CD4-positive, alpha-beta T cell treated with Interleukin-4 for 1 hour (primary cell): ENCODE data around the gene HAUS3.

ENCODE experiments used
- DNase-seq, 2 donors: peaks; one replicate each; pipeline ENCODE4 v3.0.0-alpha.2; 2020 to 2022

Gene HAUS3, protein sequence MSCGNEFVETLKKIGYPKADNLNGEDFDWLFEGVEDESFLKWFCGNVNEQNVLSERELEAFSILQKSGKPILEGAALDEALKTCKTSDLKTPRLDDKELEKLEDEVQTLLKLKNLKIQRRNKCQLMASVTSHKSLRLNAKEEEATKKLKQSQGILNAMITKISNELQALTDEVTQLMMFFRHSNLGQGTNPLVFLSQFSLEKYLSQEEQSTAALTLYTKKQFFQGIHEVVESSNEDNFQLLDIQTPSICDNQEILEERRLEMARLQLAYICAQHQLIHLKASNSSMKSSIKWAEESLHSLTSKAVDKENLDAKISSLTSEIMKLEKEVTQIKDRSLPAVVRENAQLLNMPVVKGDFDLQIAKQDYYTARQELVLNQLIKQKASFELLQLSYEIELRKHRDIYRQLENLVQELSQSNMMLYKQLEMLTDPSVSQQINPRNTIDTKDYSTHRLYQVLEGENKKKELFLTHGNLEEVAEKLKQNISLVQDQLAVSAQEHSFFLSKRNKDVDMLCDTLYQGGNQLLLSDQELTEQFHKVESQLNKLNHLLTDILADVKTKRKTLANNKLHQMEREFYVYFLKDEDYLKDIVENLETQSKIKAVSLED

DNA sequence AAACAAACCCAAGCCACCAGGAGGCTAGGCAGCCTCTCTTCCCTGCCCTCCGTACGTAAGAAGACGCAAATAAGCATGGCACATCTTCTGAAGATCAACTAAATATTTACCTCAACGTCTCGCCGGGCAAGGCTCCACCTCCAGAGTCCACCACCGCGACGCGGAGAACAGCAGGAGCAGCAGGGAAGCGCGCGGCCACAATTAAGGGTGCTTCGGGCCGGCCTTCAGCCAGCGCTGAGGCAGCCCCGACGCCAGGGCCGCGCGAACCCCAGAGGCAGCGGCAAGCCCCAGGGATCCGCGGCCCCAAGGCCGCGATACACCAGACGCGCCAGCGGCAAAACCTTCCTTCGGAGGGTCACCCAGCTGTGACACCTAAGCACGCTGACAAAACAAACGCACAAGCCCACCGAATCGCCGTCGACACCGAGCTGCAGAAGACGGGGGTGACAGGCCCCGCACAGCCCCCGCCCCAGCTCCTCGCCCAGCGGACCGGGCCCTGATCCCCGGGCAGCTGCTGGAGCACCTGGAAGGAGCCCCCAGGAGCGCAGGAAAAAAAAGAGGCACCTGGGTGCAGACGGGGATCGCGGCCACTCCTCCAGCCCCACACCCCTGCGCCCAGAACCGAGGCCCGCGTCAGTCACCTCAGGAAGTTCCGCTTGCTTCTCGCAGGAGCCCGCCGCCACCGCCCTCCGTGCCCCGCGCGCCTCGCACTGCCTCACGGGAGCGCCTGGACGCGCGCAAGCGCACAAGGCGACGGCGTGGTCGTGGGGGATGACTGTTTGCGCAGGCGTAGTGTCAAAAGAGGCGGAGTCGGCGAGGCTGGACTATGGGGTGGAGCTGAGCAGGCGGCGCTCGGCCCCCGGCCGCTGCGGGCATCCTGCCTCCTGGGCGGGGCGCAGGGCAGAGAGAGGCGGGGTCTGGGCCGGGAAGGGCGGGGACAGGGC lies at the start of gene HAUS3, which contains the start of gene POLN:
TSS of gene HAUS3 (minus strand) at position 712 of the 944 bp plus-strand sequence. CDS start 1,175 bp downstream, outside the sequence.
TSS of gene POLN (minus strand) at position 712 of the 944 bp plus-strand sequence. CDS start 12,890 bp downstream, outside the sequence.
- peak; percentile 99 for DNase-seq

DNA sequence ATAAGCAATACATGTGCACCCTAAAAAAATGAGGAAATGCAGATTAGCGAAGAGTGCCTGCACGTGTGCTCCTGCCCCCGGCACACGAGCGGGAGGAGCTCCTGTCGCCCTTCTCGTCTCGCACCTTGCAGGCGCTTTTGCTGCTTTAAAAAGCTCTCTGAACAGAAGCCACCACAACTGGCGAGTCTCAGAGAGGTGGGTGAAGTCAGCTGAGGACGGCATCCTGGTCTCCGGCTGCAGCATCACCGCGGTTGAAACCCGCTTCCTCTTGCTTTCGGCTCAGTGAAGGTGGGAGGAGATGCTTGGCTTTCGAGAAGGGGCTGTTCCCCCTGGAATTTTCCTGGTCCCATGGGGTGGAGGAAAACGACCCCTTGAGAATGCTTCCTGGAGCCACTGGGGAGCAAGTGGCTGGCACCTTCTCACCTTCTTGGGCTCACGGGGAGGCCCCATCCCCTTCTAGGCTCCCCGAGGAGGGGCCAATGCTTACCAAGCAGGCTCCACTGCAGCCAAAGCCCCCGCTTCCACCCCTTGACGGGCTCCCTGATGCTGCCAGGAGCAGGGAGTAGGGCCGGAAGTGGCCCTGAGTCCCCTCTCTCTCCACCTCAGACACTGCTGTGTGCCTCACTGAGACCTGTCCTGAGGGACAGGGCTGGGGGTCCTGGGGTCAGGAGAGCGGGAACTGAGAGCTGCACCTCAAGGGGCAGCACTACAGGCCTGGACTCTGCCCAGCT lies 49.2 kb upstream of the HAUS3 start:
- DNase-seq = peak; percentile 82 to 87

DNA sequence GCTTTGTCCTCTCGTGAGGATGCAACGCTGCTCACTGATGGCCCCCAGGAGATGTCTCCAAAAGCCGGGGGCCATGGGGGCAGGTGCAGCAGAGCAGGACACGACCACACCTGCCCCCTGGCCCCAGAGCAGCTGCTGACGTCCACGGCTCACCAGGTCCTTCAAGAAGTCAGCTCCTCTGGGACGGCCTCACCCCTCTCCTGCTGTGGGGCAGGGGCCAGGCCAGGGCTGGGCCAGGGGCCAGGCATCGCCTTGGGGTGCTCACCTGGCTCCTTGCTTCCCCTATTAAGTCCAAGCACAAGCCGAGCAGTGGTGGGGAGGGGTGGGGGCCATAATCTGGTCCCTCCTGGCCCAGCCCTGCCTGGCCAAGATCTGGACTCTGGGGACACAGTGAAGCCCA lies 48.6 kb upstream of the HAUS3 start:
- DNase-seq = no peak

DNA sequence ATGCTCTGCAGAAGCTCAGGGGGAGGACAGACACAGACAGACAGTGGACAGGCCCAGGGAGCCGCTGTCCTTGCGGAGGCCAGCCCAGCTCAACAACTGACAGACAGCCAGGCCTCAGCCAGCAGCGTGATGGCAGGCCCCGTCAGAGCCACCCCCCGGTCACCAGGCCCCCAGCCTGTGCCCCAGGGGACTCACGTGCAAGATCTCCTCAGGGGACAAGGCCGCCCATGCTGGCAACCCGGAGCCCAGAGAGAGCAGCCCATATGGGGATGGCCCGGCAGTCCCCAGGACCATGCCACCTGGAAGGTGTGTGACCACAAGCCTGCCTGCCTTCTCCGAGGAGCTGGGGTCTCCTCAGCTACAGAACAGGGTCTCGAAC lies 48.0 kb upstream of the HAUS3 start:
- DNase-seq = no peak

DNA sequence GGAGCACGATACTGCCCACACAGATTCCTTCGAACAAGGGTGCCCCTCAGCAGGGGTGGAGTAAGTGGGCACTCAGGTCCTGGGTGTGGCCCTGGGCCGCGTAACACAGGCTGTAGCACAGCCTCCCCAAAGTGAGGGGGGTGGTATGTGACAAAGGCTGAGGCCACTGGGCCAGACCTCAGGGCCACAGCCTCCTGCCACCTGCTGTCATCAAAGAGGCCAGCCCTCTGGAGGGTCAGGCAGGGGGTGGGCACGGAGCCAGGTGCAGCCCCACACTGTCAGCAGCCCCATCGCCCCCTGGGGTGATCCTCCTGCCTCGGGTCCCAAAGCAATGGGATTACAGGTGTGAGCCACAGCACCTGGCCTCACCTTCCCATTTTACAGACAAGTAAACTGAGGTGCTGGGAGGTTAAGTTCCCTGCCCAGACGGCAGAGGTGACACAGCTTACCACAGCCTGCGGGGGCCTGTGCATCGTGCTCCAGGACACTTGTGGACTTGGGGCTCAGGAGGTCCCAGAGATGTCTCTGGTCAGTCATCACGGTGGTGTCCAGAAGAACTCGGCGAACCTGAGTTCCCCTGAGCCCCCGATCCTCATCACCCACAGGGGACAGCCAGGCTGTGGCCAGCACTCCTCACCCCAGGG lies 47.5 kb upstream of the HAUS3 start:
- DNase-seq = no peak

DNA sequence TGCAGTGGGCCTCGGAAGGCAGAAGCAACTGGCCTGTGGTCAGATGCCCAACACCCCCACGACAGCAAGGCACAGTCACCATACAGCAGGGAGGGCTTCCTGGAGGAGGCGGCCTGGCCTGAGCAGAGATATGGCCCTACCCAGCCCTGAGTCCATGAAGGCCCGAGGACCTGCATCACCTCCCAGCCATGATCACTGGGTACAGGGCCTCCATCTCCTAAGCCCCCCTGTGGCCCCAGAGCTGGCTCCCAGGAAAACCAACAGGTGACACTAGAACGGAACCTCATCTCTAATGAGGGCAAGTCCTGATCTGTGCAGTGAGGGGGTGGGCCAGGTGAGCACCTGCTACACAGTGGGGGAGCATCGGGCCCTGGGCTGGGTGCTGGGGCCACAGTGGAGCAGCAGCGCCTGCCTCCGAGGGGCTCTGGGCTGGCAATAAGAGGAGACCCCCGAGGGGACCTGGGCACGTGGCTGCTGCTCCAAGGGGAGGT lies 46.2 kb upstream of the HAUS3 start:
- DNase-seq = no peak

DNA sequence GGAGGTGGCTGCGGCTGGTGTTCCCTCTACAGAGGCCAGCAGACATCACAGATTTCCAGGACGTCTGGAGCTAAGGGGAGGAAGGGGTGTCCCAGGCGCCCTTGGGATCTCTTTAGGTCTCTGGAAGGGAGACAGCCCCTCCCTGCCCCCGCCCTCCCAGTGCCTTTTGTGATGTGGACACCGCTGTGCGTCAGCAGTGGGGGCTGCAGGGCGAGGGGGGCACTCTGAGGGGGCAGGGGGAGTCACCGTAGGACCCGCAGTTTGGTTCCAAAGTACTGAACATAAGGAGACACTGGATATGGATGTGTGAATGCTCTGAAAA lies 45.6 kb upstream of the HAUS3 start:
- DNase-seq = peak in 1 of 2 donors; percentile 9

DNA sequence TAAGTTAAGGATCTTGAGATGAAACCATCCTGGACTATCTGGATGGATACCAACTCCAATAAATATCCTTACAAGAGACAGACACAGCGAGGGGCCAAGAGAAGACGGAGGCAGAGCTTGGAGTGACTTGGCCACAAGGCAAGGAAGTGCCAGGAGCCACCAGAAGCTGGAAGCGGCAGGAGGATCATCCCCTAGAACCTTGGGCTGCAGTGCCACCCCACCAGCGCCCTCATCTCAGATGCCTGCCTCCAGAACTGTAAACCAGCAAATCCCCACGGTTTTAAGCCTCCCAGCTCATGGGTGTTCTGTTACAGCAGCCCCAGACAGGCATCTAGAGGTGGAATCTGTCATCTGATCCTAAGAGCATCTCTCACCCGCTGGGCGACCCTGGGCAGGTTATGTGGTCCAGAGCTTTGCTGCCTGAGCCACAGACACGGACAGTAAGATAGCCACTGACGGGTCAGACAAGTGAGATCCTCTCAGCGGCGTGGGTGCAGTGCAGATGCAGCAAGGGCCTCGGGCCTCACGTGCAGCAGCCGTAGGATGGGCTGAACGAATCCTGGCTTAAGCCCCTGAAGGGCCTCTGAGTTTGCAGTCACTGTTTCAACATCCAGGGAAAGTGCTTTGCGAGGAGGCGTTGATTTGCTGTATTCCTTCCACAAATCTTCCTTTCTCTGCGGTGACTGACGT lies 45.1 kb upstream of the HAUS3 start:
- peak in 1 of 2 donors; percentile 8 for DNase-seq

DNA sequence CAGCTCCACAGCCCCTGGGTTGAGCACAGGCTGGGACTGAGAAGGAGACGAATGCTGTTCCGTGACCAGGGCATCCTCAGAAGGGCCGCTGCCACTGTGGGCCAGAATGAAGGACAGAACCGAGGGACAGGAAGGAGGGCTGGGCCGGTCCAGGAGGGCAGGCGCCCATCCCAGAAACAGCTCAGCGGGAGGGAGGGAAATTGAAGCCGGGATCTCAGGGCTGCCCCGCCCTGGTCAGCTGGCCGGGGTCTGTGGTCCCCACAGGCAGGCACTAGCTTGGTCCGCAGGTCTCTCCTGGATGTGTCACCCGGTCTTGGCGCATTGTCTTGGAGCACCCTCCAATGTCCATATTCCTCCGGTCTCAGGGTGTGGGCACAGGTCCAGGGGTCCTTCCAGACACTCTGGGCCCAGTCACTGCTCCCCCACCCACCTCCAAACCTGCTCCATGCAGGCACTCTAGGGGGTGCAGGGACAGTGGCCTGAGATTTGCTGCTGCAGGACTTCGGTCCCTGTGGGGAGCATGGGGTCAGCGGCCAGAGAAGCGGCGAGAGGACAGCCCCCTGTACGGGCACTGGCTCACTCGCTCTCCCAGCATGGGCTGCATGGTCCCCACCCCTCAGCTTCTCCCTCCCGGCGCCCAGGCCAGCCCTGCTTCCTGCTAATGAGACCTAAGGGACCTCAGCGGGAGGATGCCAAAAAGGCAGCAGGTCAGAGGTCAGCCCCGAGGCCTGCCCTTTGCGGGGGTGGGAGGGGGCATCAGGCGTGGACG lies 43.9 kb upstream of the HAUS3 start:
- no peak for DNase-seq

DNA sequence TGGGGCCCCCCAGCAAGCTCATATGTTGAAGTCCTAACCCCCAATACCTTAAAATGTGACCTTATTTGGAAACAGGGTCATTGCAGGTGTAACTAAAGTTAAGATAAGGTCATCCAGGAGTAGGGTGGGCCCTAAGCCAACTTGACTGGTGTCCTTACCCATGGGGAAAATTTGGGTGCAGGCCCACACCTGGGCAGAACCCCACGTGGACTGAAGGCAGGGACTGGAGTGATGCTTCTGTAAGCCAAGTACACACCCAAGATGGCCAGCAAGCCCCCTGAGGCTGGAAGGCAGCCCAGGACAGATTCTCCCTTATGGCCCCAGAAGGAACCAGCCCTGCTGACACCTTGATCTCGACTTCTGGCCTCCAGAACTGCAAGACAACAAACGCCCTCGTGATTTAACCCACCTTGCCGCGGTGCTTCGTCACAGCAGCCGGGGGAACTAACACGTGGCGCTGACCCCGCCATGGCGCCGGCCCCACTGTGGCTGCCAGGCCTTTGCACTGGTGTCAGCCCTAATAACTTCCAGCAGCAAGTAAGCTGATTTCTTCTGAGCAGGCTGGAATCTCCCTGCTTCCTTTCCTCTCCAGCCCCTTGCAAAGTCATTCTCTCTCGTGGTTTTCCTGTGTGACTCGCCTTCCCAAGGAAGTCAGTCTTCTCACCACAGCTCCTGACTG lies 43.2 kb upstream of the HAUS3 start:
- no peak for DNase-seq

DNA sequence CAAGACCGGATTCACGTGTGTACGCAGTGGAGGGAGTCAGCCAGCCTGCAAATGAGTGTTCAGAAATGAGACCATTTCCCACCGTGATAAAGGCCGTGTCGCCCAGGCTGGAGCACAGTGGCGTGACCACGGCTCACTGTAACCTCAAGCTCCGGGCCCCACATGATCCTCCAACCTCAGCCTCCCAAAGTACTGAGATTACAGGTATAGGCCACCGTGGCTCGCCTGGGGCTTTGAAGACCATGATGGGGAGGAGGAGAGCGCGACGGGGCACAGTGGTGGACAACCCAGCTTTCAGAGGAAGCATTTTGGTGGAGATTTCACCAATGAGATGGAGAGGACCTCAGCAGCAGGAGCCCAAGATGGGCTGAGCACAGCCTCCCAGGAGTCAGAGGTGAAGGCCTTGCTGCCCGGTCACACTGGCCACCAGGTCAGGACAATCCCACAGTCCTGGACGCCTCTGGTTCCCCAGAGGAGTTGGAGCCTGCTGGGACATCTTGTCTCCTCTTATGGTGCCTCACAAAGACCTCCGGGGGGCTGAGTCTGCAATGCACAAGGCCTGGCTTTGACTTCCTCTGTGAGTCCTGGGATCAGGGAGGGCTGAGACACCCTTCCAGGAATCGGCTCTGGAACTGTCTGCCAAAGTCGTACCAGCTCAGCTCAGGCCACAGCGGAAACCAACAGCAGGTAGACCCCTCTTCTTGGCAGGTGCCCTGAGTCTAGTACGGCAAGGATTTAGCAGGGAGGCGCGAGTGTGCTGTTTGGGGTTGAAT lies 42.4 kb upstream of the HAUS3 start:
- no peak for DNase-seq

DNA sequence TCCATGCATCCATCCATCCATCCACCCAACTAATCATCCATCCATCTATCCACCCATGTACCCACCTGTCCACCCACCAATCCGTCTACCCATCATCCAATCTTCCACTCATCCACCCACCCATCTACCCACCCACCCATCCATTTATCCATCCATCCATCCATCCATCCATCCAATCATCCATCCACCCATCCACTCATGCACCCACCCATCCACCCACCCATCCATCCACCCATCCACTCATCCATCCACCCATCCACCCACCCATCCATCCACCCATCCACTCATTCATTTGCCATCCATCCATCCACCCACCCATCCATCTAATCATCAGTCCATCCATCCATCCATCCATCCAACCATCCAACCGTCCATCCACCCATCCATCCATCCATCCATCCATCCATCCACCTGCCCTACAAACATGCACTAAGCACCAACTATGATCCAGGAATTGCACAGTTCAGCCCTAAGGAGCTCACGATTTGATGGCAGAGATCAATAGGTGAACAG lies 41.3 kb upstream of the HAUS3 start:
- DNase-seq = no peak

DNA sequence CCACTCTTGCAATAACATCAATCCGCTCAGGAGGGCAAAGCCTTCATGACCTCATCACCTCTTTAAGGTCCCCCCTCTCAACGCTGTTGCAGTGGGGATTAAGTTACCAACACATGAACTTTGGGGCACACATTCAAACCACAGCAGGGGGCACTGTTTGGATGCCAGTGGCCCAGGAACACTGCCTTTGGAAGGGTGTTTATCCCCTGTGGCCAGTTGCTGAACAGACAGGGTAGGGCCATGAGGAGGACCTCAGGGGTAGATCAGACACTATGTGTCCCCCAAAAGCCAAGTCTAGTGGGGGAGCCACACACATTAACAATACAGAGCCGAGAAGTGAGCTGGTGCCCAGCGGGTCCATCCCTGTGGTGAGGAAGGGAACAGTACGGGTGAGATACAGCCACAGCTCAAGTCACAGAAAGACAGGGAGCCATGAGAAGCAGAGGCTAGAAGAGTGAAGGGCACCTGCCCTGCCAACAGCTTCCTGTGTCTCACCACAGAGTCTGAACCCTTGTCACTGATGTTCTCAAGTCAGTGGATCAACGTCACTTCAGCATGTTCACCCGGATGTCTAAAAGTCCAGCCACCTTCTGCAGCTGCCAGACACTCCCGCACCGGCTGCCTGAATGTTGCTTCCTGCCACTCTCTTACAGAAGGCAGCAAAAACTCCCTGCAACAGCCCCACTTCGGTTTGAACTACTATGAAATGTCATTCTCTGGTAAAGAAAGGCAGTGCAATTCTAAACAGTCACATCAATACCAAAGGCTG lies 39.8 kb upstream of the HAUS3 start:
- DNase-seq = peak; percentile 92 to 94

DNA sequence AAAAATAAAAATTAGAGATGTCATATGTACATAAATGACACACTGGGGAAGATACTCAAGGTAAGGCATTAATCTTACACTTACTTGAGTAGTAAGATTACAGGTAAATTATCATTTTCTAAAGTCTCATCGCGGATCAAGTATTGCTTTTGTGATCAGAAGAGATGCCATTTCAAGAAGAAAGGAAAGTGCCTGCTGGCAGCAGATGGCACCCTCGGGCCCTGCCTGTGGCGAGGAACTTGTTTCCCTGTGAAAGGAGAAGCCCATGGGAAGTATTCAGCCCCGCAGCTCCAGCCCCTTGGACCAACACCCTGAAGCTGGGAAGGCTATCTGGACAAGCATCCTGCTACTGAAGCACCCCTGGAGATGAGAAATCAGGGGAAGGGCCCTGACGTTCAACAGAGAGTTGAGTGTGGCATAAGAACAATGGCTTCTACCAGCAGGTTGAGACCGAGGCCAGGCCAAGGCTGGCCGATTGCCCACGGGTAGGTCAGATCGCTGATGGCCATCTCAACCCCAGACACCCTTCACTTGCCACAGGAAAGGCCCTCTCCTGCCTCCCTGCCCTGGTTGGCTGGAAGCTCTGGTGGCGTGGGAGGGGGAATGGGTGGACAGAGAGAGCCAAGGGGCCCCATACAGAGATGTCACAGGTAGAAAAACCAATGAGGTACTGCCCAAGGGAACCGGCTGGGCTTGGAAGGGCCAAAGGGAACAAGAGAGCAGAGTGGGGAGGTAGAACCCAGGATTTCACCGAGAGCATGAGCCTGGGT lies 38.8 kb upstream of the HAUS3 start:
- no peak for DNase-seq

DNA sequence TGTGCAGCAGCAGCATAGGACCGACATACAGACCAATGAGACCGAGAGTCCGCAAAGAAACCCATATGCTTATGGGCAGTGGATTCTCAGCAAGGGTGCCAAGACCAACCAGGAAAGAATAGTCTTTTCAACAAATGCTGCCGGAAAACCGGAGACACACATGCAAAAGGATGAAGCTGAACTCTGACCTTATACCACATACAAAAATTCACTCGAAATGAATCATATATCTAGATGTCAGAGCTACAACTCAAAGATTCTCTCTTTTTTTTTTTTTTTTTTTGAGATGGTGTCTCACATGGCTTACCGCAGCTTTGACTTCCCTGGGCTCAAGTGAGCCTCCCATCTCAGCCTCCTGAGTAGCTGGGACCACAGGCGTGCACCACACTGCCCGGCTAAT lies 36.0 kb upstream of the HAUS3 start:
- DNase-seq = no peak

DNA sequence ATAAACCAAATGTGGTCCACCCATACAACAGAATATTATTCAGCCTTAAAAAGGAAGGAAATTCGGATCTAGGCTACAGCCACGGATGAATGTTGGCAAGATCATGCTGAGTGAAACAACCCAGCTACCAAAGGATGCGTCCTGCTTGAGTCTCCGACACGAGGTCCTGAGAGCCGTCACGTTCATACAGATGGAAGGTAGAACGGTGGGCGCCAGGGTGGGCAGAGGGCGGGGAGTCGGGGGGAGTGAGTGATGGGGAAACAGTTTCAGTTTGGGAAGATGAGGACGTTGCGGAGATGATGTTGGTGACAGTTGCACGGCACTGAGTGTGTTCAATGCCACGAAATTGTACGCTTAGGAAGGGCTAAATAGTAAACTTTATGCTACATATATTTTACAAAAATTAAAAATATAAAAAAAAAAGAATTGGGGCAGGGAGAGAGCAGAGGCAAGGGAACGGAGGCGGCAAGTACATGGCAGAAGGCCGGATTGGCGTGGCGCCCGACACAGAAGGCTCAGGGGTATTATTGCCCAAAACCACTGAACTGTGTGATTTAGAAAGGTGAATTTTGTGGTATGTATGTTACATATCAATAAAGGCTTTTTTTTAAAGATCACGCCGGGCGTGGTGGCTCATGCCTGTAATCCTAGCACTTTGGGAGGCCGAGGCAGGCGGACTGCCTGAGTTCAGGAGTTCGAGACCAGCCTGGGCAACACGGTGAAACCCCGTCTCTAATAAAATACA lies 34.8 kb upstream of the HAUS3 start:
- no peak for DNase-seq
